ENCODE data around the gene PIGK.
"Not testable (repeated sequence)": the region's sequence is repeated elsewhere in the genome, so short reads cannot be mapped to it uniquely, and the experiment has no call there.

The PIGK gene

DNA sequence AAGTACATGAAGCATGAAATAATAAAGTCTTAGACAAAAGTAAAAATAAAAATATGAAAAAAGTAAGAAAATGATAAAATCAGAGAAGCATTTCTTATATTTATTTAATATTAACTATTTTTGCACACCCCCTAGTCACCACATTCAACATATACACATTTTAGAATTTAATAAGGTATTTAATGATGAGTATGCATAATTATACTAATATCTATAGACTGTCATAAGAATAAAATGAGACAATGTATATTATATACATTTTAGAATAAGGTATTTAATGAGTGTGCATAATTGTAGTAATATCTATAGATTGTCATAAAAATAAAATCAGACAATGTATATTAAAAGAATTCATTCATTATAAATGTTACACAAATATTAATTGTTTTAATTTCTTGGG, 18.9 kb downstream of the PIGK start:
- H3K4me1 ChIP-seq (ENCODE audit: insufficient read depth, low read length) = no peaks in the 10 kb centered on the region
- H3K27me3 ChIP-seq (ENCODE audit: insufficient read depth, low read length, poor library complexity) = no peaks in the 10 kb centered on the region
- no peak overlapping the region for H2AFZ ChIP-seq (ENCODE audit: low read depth, low read length)
- DNase-seq (no peak), ATAC-seq (ENCODE audit: insufficient read depth, low read depth) (no peak)
- no peak overlapping the region for H3K9ac ChIP-seq (ENCODE audit: low read depth, low read length)
- TF ChIP-seq, protein P1, sequence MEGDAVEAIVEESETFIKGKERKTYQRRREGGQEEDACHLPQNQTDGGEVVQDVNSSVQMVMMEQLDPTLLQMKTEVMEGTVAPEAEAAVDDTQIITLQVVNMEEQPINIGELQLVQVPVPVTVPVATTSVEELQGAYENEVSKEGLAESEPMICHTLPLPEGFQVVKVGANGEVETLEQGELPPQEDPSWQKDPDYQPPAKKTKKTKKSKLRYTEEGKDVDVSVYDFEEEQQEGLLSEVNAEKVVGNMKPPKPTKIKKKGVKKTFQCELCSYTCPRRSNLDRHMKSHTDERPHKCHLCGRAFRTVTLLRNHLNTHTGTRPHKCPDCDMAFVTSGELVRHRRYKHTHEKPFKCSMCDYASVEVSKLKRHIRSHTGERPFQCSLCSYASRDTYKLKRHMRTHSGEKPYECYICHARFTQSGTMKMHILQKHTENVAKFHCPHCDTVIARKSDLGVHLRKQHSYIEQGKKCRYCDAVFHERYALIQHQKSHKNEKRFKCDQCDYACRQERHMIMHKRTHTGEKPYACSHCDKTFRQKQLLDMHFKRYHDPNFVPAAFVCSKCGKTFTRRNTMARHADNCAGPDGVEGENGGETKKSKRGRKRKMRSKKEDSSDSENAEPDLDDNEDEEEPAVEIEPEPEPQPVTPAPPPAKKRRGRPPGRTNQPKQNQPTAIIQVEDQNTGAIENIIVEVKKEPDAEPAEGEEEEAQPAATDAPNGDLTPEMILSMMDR (IDR thresholded peaks at IDR 0.05; ENCODE audit: borderline replicate concordance, extremely low read depth, low read length, poor library complexity, severe bottlenecking) = no peak
- no peak for TF ChIP-seq EZH2 (IDR thresholded peaks at IDR 0.05; ENCODE audit: borderline replicate concordance, low read depth, low read length, severe bottlenecking)
- no peak overlapping the region for H3K4me2 ChIP-seq (ENCODE audit: insufficient read depth, low read length)
- H3K4me3 ChIP-seq (ENCODE audit: low read depth in 1 of 2, low read length in 2 of 2) = no peak overlapping the region
- no peaks in the 10 kb centered on the region for H4K20me1 ChIP-seq (ENCODE audit: insufficient read depth, low read length)
- H3K27ac ChIP-seq (ENCODE audit: low read length) = no peak overlapping the region
- H3K36me3 ChIP-seq (ENCODE audit: insufficient read depth, low read length) = peaks cover 5% of the 10 kb centered on the region; the same call in 1 of the 2 replicates
- no peaks in the 10 kb centered on the region for H3K79me2 ChIP-seq (ENCODE audit: insufficient read depth, low read length)
- no peaks in the 10 kb centered on the region for H3K9me3 ChIP-seq (ENCODE audit: insufficient read depth, low read length, severe bottlenecking)

DNA sequence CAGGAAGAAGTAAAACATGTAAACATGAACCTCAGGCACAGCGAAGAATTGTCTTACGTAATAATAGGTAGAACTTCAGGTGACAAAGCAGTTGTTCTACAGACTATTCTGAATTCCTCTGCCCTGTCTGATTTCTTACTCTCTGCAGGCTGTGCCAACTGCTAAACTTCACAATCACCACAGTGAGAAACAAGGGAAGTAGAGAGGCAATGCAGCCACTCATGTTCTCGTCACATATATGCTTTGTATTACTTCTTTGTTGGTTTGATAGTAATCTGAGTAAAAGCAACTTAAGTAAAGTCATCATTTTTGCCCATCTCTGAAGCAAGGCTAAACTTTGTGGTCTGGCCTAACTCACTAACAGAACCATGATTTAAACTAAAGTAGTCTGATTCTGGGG, 21.9 kb downstream of the PIGK start:
- Histone ChIP-seq H3K4me2 (ENCODE audit: insufficient read depth, low read length) (no peak overlapping the region), H3K27ac (ENCODE audit: low read length) (no peak overlapping the region), H3K27me3 (ENCODE audit: insufficient read depth, low read length, poor library complexity) (no peaks in the 10 kb centered on the region), H3K79me2 (ENCODE audit: insufficient read depth, low read length) (no peaks in the 10 kb centered on the region), H2AFZ (ENCODE audit: low read depth, low read length) (no peak overlapping the region), H3K9ac (ENCODE audit: low read depth, low read length) (no peak overlapping the region), H4K20me1 (ENCODE audit: insufficient read depth, low read length) (no peaks in the 10 kb centered on the region), H3K36me3 (ENCODE audit: insufficient read depth, low read length) (peaks cover 6% of the 10 kb centered on the region; the same call in 1 of the 2 replicates), H3K4me1 (ENCODE audit: insufficient read depth, low read length) (no peaks in the 10 kb centered on the region), H3K9me3 (ENCODE audit: insufficient read depth, low read length, severe bottlenecking) (no peaks in the 10 kb centered on the region), H3K4me3 (ENCODE audit: low read depth in 1 of 2, low read length in 2 of 2) (no peak overlapping the region)
- ATAC-seq (ENCODE audit: insufficient read depth, low read depth) = no peak
- DNase-seq = no peak
- TF ChIP-seq EZH2 (IDR thresholded peaks at IDR 0.05; ENCODE audit: borderline replicate concordance, low read depth, low read length, severe bottlenecking) = no peak
- TF ChIP-seq, protein P1 (IDR thresholded peaks at IDR 0.05; ENCODE audit: borderline replicate concordance, extremely low read depth, low read length, poor library complexity, severe bottlenecking) = no peak

DNA sequence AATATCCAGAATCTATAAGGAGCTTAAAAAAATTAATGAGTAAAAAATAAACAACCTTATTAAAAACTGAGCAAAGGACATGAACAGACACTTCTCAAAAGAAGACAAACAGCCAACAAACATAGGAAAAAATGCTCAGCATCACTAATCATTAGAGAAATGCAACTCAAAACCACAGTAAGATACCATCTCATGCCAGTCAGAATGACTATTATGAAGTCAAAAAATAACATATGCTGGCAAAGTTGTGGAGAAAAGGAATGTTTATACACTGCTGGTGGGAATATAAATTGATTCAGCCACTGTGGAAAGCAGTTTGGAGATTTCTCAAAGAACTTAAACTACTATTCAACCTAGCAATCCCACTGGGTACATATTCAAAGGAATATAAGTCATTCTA, 25.3 kb downstream of the PIGK start:
- Histone ChIP-seq H3K27ac (ENCODE audit: low read length) (no peak overlapping the region), H3K27me3 (ENCODE audit: insufficient read depth, low read length, poor library complexity) (no peaks in the 10 kb centered on the region), H3K4me3 (ENCODE audit: low read depth in 1 of 2, low read length in 2 of 2) (no peak overlapping the region), H3K79me2 (ENCODE audit: insufficient read depth, low read length) (no peaks in the 10 kb centered on the region), H3K9ac (ENCODE audit: low read depth, low read length) (no peak overlapping the region), H3K9me3 (ENCODE audit: insufficient read depth, low read length, severe bottlenecking) (peaks cover 2% of the 10 kb centered on the region), H3K36me3 (ENCODE audit: insufficient read depth, low read length) (peaks cover 11% of the 10 kb centered on the region; the same call in 1 of the 2 replicates), H2AFZ (ENCODE audit: low read depth, low read length) (no peak overlapping the region), H3K4me1 (ENCODE audit: insufficient read depth, low read length) (no peaks in the 10 kb centered on the region), H3K4me2 (ENCODE audit: insufficient read depth, low read length) (no peak overlapping the region), H4K20me1 (ENCODE audit: insufficient read depth, low read length) (no peaks in the 10 kb centered on the region)
- ATAC-seq (ENCODE audit: insufficient read depth, low read depth) (no peak), DNase-seq (no peak)
- TF ChIP-seq, protein P1 (IDR thresholded peaks at IDR 0.05; ENCODE audit: borderline replicate concordance, extremely low read depth, low read length, poor library complexity, severe bottlenecking) = no peak
- TF ChIP-seq EZH2 (IDR thresholded peaks at IDR 0.05; ENCODE audit: borderline replicate concordance, low read depth, low read length, severe bottlenecking) = no peak

DNA sequence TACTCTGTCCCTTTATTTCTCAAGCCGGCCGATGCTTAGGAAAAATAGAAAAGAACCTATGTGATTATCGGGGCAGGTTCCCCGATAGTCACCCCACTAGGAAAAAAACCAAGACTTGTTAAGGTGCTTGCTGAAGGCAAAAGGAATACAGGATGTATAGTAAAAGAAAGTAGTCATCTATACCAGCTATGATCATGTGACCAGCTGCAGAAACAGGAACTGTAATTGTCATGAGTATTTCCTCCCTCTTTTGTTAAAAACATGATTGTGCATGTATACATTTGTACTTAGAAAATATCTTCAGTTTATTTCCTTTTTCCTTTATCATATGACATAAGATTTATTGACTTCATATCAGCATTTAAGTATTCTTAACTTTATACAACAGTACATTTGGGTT, 30.5 kb downstream of the PIGK start:
- no peaks in the 10 kb centered on the region for H4K20me1 ChIP-seq (ENCODE audit: insufficient read depth, low read length)
- no peak for DNase-seq
- H3K4me2 ChIP-seq (ENCODE audit: insufficient read depth, low read length) = no peak overlapping the region
- H2AFZ ChIP-seq (ENCODE audit: low read depth, low read length) = no peak overlapping the region
- no peaks in the 10 kb centered on the region for H3K27me3 ChIP-seq (ENCODE audit: insufficient read depth, low read length, poor library complexity)
- H3K4me1 ChIP-seq (ENCODE audit: insufficient read depth, low read length) = no peaks in the 10 kb centered on the region
- no peak for ATAC-seq (ENCODE audit: insufficient read depth, low read depth)
- no peak for TF ChIP-seq EZH2 (IDR thresholded peaks at IDR 0.05; ENCODE audit: borderline replicate concordance, low read depth, low read length, severe bottlenecking)
- H3K9me3 ChIP-seq (ENCODE audit: insufficient read depth, low read length, severe bottlenecking) = peaks cover 2% of the 10 kb centered on the region
- H3K9ac ChIP-seq (ENCODE audit: low read depth, low read length) = no peak overlapping the region
- H3K27ac ChIP-seq (ENCODE audit: low read length) = no peak overlapping the region
- no peaks in the 10 kb centered on the region for H3K79me2 ChIP-seq (ENCODE audit: insufficient read depth, low read length)
- peaks cover 22% of the 10 kb centered on the region; the same call in 1 of the 2 replicates for H3K36me3 ChIP-seq (ENCODE audit: insufficient read depth, low read length)
- H3K4me3 ChIP-seq (ENCODE audit: low read depth in 1 of 2, low read length in 2 of 2) = no peak overlapping the region

DNA sequence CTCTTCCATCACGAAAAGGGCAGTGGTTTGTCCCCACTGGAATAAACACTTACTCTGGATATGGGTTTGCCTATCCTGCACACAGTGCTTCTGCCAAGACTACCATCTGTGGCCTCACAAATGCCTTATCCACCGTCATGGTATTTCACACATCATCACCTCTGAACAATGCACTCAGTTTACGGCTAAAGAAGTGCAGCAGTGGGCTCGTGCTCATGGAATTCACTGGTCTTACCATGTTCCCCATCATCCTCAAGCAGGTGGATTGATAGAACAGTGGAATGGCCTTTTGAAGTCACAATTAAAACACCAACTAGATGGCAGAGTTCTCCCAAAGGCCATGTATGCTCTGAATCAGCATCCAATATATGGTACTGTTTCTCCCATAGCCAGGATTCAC, 32.3 kb downstream of the PIGK start:
- not testable (repeated sequence) for H2AFZ ChIP-seq (ENCODE audit: low read depth, low read length); H3K4me2 ChIP-seq (ENCODE audit: insufficient read depth, low read length); H3K9me3 ChIP-seq (ENCODE audit: insufficient read depth, low read length, severe bottlenecking); H3K4me3 ChIP-seq (ENCODE audit: low read depth in 1 of 2, low read length in 2 of 2); DNase-seq; H3K27me3 ChIP-seq (ENCODE audit: insufficient read depth, low read length, poor library complexity); H3K27ac ChIP-seq (ENCODE audit: low read length); H3K79me2 ChIP-seq (ENCODE audit: insufficient read depth, low read length); H3K9ac ChIP-seq (ENCODE audit: low read depth, low read length); H4K20me1 ChIP-seq (ENCODE audit: insufficient read depth, low read length); ATAC-seq (ENCODE audit: insufficient read depth, low read depth); H3K4me1 ChIP-seq (ENCODE audit: insufficient read depth, low read length)
- H3K36me3 ChIP-seq (ENCODE audit: insufficient read depth, low read length) = peaks cover 22% of the 10 kb centered on the region; the same call in 1 of the 2 replicates
